ENCODE data around the gene PDCD2L. TPM values are rescaled to one million over a fixed set of nuclear protein-coding genes. Genes with fewer than 3 reads are reported as not detected.

PDCD2L gene
- total RNA-seq, 2 experiments from 2014 or later, result 3.8 to 3.9 TPM

GRCh38 chr19:34363930-34364329 lies 40.3 kb upstream of the PDCD2L start:
- H3K4me1 ChIP-seq (ENCODE audit: insufficient read depth, low read length), result peaks cover 47% of the 10 kb centered on the region
- intact Hi-C loops (cut with DNase I, micrococcal nuclease), result loop anchor here in 1 of 2 experiments (10.0 kb wide), 1 partner anchor 311 kb away; the partner anchor contains the start of genes SCGB2B2 and ZNF302
- no peak overlapping the region for H3K4me3 ChIP-seq (ENCODE audit: low read length)
- Mint-ChIP-seq H3K9me3 (no peaks in the 10 kb centered on the region), H3K4me3 (peak overlapping the region; percentile 99), H3K36me3 (ENCODE audit: low read depth) (peaks cover 35% of the 10 kb centered on the region), H3K4me1 (ENCODE audit: low read depth) (peaks cover 51% of the 10 kb centered on the region), H3K27ac (peak overlapping the region; percentile 87), H3K27me3 (no peaks in the 10 kb centered on the region)
- no peak for DNase-seq
- TF ChIP-seq CTCF (IDR thresholded peaks at IDR 0.05), result no peak
- H3K36me3 ChIP-seq (ENCODE audit: insufficient read depth, low read length), result peaks cover 22% of the 10 kb centered on the region
- no peaks in the 10 kb centered on the region for H3K9me3 ChIP-seq (ENCODE audit: control insufficient read depth in 1 of 2, insufficient read depth in 1 of 2, low read length in 2 of 2)
- ChIA-PET CTCF (no interaction called here), POLR2A (interaction anchor here (0.8 kb wide), 1 partner anchor 26 kb away, joined by 3 read pairs; no protein-coding TSS in a partner anchor)
- H3K27ac ChIP-seq (ENCODE audit: low read depth in 1 of 2, low read length in 2 of 2), result no peak overlapping the region
- ATAC-seq (ENCODE audit: poor library complexity), result no peak
- H3K27me3 ChIP-seq (ENCODE audit: control insufficient read depth in 1 of 2, insufficient read depth in 2 of 2, low read length in 2 of 2), result no peaks in the 10 kb centered on the region

- Histone ChIP-seq H3K27ac (ENCODE audit: low read depth in 1 of 2, low read length in 2 of 2) (no peak overlapping the region), H3K9me3 (ENCODE audit: control insufficient read depth in 1 of 2, insufficient read depth in 1 of 2, low read length in 2 of 2) (no peaks in the 10 kb centered on the region), H3K36me3 (ENCODE audit: insufficient read depth, low read length) (peaks cover 27% of the 10 kb centered on the region), H3K27me3 (ENCODE audit: control insufficient read depth in 1 of 2, insufficient read depth in 2 of 2, low read length in 2 of 2) (no peaks in the 10 kb centered on the region), H3K4me1 (ENCODE audit: insufficient read depth, low read length) (peaks cover 41% of the 10 kb centered on the region), H3K4me3 (ENCODE audit: low read length) (peak overlapping the region; percentile 95)
- Mint-ChIP-seq H3K4me1 (ENCODE audit: low read depth) (peaks cover 46% of the 10 kb centered on the region), H3K36me3 (ENCODE audit: low read depth) (peaks cover 40% of the 10 kb centered on the region), H3K4me3 (peak overlapping the region; percentile 99), H3K27me3 (no peaks in the 10 kb centered on the region), H3K27ac (peak overlapping the region; percentile 87), H3K9me3 (no peaks in the 10 kb centered on the region)
- intact Hi-C loops (cut with DNase I, micrococcal nuclease), result loop anchor here in 1 of 2 experiments (10.0 kb wide), 1 partner anchor 310 kb away; the partner anchor contains the start of genes SCGB2B2 and ZNF302
- ChIA-PET CTCF (no interaction called here), POLR2A (interaction anchor here (0.9 to 1.0 kb wide), 2 partner anchors 187 to 193 kb away, joined by 3 to 4 read pairs; partner anchors contain the start of gene LSM14A)
- no peak for TF ChIP-seq CTCF (IDR thresholded peaks at IDR 0.05)
- no peak for ATAC-seq (ENCODE audit: poor library complexity)
- no peak for DNase-seq
These were observed 39.8 kb upstream of the PDCD2L start for GRCh38 chr19:34364462-34364829.

GRCh38 chr19:34364830-34365462 lies 39.3 kb upstream of the PDCD2L start, which contains the start of gene GPI:
GPI (plus strand) TSS chr19:34365196; CDS start chr19:34365267, 71 bp downstream.
- Mint-ChIP-seq H3K9me3 (no peaks in the 10 kb centered on the region), H3K36me3 (ENCODE audit: low read depth) (peaks cover 45% of the 10 kb centered on the region), H3K27me3 (no peaks in the 10 kb centered on the region), H3K4me3 (peak within 1 kb of the TSS; percentile 99), H3K27ac (peak within 1 kb of the TSS; percentile 87), H3K4me1 (ENCODE audit: low read depth) (peaks cover 41% of the 10 kb centered on the region)
- ChIA-PET CTCF (interaction anchor here (0.9 kb wide), 1 partner anchor 63 kb away, joined by 5 read pairs; the partner anchor contains the start of gene UBA2), POLR2A (interaction anchor here (0.6 to 1.4 kb wide), 8 partner anchors 15 to 193 kb away, joined by 3 to 8 read pairs (median 4); partner anchors contain the start of genes LSM14A, PDCD2L and UBA2)
- Histone ChIP-seq H3K36me3 (ENCODE audit: insufficient read depth, low read length) (peaks cover 32% of the 10 kb centered on the region), H3K9me3 (ENCODE audit: control insufficient read depth in 1 of 2, insufficient read depth in 1 of 2, low read length in 2 of 2) (no peaks in the 10 kb centered on the region), H3K27me3 (ENCODE audit: control insufficient read depth in 1 of 2, insufficient read depth in 2 of 2, low read length in 2 of 2) (no peaks in the 10 kb centered on the region), H3K4me1 (ENCODE audit: insufficient read depth, low read length) (peaks cover 37% of the 10 kb centered on the region), H3K4me3 (ENCODE audit: low read length) (peak within 1 kb of the TSS; percentile 95), H3K27ac (ENCODE audit: low read depth in 1 of 2, low read length in 2 of 2) (peak within 1 kb of the TSS in 1 of 2 donors; percentile 59)
- no peak for TF ChIP-seq CTCF (IDR thresholded peaks at IDR 0.05)
- ATAC-seq (ENCODE audit: poor library complexity), result peak; percentile 94
- DNase-seq, result peak; percentile 32 to 85 (median 60)
- intact Hi-C loops (cut with DNase I, micrococcal nuclease), result loop anchor here in 1 of 2 experiments (10.0 kb wide), 1 partner anchor 310 kb away; the partner anchor contains the start of genes SCGB2B2 and ZNF302

Data from CD4-positive, alpha-beta T cell (primary cell).